HT-29 (cell line): ENCODE measurements around the gene ZNF469. TPM values are rescaled to one million over a fixed set of nuclear protein-coding genes. Genes with fewer than 3 reads are reported as not detected.
A peak's percentile ranks its signal among the peaks of the same experiment; 100 is the strongest.
"Not testable (repeated sequence)": the region's sequence is repeated elsewhere in the genome, so short reads cannot be mapped to it uniquely, and the experiment has no call there.

Source experiments
- DNase-seq: peaks from one replicate; pipeline ENCODE4 v3.0.0-alpha.2; 2015; ENCODE audit warnings: low spot score
- total RNA-seq: library from RNA; depleted of rRNA; stranded (reverse); fragments of >200 nt; shearing (Covaris generic); gene quantifications from 2 replicates; pipeline ENCODE4 v1.2.3, GENCODE V29; 2014

Gene ZNF469
- total RNA-seq, 1 experiment from 2014 or later = 0.33 TPM

DNA sequence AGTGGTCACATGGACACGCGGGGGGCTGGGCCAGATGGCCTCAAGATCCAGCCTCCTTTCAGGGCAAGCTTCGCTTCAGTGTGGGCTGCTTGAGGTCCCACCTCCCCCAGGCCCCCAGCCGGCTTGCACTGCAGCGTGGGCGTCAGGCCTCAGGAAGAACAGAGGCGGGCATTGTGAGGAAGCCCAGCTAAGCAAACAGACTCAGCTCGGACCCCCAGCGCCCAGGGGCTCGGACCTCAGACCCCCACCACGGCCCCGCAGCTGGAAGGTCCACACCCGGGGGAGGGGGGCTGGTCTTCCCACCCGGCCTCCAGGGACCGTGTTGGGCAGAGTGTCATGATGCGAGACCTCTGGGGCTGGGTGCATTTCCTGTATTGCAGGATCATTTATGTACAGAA lies 24.7 kb upstream of the ZNF469 start:
- DNase-seq = no peak

DNA sequence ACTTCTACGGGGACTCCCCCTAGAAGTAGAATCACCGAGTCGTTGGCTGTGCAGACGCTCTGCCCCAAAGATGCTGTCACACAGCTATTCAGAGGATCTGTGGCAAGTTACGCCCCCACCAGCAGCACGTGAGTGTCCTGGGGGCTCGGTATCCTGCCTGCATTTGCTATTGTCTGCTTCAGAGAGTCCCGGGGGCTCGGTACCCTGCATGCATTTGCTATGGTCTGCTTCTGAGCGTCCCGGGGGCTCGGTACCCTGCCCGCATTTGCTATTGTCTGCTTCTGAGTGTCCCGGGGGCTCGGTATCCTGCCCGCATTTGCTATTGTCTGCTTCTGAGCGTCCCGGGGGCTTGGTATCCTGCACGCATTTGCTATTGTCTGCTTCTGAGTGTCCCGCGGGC lies 23.8 kb upstream of the ZNF469 start:
- DNase-seq = no peak

DNA sequence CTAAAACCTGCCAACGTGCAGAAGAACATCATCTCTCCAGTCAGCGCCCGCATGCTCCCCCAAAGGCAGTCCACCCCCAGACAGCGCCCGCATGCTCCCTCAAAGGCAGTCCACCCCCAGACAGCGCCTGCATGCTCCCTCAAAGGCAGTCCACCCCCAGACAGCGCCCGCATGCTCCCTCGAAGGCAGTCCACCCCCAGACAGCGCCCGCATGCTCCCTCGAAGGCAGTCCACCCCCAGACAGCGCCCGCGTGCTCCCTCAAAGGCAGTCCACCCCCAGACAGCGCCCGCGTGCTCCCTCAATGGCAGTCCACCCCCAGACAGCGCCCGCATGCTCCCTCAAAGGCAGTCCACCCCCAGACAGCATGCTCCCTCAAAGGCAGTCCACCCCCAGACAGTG lies 22.4 kb upstream of the ZNF469 start:
- DNase-seq = not testable (repeated sequence)

DNA sequence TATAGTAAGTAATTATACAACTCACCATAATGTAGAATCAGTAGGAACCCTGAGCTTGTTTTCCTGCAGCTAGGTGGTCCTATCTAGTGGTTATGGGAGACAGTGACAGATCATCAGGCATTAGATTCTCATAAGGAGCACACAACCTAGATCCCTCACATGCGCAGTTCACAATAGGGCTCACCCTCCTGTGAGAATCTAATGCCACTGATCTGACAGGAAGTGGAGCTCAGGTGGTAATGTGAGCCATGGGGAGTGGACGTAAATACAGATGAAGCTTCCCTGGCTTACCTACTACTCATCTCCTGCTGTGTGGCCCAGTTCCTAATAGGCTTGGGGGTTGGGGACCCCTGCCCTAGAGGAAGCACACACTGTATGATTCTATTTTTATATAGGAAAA lies 21.8 kb upstream of the ZNF469 start:
- no peak for DNase-seq

DNA sequence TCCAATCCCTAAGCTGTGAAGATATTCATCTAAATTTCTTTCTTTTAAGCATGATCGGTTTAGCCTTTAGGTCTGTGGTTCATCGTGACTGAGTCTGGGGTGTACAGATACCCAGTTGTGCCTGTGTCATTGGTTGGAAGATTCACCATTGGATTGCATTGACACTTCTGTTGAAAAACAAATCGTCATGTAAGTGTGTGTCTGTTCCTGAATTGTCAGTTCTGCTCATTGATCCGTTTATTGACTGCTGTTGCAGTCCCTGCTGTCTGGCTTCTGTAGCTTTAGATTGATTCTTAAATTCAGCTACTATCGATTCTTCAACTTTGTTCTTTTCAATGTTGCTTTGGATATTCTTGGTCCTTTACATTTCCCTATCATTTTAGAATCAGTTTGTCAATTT lies 21.0 kb upstream of the ZNF469 start:
- DNase-seq = no peak

DNA sequence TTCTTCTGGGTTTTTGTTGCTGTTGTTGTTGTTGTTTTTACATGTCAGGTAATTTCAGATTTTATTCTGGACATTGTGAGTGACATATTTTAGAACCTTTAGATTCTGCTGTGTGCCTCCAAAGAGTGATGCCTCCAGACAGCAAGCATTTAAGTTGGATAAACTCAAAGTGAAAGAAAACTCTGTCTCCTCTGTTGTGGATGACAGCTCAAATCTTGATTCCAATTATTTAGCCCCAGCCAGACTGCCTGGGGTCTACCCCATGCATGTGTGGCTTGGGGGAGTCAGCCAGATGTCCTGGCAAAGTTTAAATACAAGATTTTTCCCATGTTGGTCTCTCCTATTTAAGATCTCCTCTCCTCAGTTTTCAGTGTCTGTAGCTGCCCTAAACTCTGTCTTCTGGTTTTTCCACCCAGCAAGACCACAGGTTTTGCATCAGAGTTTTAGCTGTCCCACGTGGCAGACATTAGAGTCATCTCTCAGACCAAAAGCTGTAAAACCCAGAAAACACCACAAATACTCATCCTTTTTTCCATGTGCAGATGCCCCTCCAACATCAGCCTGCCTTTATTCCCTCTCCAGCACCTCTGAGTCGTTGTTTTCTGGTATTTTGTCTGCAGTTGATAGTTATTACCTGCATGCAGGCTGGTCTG lies 19.4 kb upstream of the ZNF469 start:
- DNase-seq = no peak

DNA sequence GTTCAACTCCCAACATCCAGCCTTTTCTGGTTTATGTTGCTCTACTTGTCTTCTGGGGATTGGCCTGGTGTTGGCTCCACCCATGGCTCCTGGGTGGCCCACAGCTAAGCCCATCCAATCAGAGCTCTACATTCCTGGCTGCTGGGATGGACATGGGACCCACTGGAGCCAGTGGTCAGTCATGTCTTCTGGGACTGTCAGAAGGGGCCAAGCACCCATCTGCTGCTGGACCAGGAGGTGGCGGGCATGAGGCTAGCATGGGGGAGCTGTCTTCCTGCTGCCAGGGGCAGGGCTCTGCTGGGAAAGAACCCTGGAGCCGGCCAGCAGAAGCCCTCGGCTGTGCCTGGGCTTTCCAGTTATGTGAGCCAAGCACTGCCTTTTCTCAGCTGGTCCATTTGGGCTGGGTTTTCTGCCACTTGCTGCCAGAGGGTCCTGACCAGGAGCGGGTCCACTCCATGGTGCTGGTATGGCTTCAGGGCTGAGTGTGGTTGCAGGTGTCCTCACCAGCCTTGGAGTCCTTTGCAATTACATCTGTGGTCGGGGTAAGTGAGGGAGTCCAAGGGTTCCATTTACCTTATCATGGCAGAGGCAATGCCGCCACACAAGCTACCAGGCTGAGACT lies 17.4 kb upstream of the ZNF469 start:
- DNase-seq = peak; percentile 22

DNA sequence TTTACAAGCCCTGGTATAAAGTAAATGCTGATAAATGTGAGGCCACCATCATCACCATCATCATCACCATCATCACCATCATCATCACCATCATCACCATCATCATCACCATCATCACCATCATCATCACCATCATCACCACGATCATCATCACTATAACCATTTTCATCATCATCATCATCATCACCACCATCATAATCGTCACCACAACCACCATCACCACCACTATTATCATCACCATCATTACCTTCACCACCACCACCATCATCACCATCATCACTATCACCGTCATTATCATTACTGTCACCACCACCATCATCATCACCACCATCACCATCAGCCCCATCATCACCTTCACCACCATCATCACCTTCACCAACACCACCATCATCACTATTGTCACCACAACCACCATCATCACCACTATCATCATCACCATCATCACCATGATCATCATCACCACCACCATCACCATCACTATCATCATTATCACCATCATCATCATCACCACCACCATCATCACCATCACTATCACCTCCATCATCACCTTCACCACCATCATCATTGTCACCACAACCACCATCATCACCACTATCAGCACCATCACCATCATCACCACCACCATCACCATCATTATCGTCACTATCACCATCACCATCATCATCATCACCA lies 16.6 kb upstream of the ZNF469 start:
- DNase-seq = no peak

DNA sequence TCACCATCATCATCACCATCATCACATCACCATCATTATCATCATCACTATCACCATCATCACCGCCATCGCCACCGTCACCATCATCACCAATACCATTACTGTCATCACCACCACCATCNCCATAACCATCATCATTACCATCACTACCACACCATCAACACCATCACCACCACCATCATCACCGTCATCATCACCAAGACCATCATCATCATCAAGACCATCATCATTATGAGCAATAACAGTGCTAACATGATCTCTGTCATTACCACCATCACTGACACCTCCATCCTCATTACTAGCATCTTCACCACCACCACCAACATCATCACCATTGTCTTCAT lies 16.1 kb upstream of the ZNF469 start:
- no peak for DNase-seq

DNA sequence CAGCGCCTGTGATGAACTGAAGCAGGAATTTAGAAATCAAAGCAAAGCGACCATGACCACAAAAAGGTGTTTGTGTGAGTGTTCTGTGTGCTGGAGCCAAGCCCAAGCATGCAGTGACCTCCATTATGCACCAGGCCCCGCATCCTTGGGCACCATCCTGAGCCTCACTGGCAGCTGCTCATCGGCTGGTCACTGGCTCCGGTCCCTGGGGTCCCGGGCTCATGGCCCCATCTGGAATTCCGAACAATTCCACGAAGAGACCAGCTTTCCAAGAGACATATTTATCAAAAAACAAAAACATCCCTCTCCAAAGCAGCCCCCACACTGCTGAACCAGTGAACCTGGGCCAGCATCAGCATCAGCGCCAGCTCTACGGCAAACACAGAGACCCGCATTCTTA lies 15.2 kb upstream of the ZNF469 start:
- no peak for DNase-seq

DNA sequence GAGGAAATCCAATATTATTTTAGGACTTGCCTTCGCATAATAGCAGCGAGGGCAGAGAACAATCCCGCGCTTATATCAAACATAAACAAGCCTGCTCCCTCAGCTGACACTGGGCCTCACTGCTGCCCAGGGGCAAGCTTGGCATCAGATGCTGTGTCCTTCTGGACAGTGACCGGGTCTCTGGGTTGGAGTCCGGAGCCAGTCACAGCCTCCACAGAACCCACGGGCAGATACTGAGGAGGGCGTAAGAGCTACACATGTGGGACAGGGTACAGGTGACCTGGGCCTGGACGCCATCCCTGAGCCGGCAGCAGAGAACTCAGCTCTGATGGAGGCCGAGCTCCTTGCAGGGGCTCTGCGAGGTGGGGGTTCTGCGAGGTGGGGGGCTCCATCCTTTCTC lies 14.7 kb upstream of the ZNF469 start:
- no peak for DNase-seq

DNA sequence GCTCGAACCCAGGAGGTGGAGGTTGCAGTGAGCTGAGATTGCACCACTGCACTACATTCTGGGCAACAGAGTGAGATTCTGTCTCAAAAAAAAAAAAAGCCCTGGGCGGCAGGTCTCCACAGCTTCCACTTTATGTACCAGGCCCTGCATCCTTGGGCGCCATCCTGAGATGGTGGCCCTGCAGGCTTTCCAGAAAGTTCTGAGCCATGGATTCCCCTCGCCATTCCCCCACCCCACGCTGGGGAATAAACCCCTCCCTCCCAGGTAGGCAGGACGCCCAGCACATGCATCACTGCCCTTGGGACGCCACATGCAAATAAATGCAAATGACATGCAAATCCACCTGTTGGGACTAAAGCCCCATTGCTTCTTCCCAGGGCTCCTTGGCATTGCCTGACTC lies 13.8 kb upstream of the ZNF469 start:
- DNase-seq = no peak

DNA sequence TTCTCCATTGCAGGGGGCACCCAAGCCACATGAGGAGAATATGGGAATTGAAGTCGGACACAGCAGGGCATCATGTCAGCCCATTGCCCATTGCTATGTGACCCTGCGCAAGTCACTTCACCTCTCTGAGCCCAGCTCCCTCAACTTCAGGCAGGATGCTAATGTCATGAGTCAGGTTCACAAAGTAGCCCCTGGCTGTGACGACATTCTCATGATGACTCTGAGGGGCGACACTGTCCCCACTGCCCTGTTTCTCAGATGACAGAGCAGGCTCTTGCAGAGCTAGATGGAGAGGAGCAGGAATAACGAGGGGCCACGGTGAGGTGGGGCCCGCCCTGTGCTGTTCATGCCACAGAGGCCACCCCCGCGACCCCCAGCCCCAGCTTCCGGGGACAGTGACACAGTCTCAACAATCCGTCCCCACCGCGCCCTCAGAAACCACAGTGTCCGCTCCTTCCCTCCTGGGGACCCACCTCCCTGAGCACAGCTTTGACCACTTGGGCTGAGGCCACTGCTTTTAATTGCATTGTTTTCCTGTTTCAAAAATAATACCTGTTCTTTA lies 13.2 kb upstream of the ZNF469 start:
- DNase-seq = no peak

DNA sequence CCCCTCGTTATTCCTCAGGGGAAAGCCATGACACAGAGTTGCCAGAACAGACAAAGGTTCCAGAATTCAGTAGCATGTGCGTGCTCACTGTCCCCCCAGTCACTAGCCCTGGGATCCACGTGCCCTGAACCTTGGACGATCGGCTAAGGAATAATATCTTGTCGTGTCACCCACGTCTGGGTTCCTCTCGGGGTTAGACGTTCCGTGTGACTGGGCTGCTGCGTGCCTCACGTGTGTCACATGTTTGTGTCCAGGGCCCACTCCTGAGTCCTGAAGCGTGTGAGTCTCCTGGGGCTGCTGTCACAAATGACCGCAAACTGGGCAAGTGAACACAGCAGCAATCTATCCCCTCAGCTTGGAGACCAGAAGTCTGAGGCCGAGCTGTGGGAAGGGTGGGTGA lies 12.4 kb upstream of the ZNF469 start:
- no peak for DNase-seq

DNA sequence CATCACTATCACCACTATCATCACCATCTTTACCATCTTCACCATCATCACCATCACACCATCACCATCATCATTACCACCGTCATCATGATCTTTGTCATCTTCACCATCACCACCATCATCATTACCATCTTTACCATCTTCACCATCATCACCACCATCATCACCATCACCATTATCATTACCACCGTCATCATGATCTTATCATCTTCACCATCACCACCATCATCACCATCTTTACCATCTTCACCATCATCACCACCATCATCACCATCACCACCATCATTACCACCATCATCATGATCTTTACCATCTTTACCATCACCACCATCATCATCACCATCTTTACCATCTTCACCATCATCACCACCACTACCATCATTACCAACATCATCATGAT lies 10.2 kb upstream of the ZNF469 start:
- DNase-seq = no peak

DNA sequence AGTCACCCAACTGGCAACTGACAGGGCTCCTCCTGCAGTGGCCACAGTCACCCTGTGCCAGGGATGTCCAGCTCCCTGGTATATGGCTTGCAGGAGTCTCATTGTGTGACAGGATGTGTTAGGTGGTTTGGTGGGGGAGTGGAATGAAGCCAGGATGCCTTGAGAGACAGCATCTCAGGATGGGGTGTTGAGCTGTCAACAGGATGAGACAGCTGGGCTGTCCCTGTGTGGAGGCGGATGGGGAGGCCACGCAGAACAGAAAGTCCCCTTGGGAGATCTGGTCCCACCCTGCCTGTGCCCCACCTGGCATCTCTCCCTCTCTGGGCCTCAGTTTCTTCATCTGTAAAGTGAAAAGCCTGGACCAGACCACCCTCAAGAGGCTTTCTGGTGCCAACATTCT lies 9.5 kb upstream of the ZNF469 start:
- DNase-seq = no peak

DNA sequence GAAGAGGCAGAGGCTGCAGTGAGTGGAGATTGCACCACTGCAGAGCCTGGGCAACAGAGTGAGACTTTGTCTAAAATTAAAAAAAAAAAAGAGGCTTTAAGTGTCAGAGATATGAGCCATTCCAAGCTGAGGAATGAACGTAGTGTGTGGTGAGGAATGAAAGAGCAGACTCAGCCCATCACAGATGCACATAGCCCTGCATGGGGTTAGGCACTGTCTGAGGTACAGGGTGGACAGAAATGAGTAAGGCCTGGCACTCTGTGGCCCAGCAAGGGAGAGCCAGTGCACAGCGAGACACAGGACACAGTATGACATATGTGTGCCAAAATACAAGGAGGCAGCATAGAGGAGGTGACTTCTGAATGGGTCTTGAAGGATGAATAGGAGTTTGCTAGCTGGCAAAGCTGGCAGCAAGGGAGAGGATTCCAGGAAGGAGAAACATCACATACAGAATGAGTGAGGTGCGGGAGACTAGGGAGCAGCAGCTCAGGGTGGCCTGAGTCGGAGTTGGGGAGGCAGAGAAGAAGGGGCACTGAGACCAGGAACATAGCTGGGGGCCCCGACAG lies 8.7 kb upstream of the ZNF469 start:
- no peak for DNase-seq

DNA sequence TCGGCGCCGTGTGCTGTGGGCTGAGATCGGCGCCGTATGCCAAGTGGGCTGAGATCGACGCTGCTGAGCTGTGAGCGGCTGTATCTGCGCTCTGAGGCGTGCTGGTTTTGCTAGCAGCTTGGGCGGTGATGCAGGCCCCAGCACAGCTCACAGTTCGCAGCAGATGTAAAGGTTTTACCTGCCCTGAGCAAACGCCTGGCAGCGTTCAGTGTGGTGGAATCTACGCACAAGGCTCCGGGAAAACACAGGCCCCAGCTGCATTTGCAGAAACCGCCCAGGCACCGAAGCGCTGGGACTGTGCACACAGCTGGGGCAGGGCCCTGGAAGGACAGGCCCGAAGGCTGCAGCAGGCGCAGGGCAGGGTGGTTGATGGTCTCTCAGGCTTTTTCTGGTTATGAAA lies 8.0 kb upstream of the ZNF469 start:
- no peak for DNase-seq

DNA sequence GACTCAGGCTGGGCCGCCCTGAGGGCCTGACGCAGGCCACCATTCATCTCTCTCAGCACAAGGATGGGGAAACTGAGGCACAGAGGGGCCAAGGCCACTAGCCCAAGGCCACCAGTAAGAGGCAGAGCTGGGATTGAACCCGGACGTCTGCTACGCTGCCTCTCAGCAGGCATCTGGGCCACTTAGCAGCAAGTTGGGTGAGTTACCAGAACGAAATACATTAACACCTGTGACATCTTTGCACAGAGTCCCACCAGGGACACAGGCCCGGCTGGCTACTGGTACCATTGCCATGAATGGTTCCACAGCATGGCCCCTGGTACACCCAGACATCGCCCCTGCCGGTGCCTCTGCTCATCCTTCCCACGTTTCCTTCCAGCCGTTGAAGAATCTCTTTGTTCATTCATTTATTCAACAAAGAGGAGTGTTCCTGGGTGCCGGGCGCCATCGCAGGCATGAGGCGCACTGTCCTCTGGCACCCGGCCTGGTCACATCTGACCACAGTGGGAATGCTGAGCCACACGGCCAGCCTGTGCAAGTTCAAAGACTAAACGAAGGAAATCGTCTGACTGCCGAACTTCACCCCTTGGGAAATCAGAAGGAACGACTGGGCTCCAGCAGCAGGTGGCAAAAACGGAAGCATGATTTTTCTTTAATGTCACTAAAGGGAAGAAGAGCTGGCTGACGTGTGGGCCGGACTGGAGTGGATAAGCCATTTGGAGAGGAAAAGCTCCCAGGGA lies 7.4 kb upstream of the ZNF469 start:
- DNase-seq = no peak

DNA sequence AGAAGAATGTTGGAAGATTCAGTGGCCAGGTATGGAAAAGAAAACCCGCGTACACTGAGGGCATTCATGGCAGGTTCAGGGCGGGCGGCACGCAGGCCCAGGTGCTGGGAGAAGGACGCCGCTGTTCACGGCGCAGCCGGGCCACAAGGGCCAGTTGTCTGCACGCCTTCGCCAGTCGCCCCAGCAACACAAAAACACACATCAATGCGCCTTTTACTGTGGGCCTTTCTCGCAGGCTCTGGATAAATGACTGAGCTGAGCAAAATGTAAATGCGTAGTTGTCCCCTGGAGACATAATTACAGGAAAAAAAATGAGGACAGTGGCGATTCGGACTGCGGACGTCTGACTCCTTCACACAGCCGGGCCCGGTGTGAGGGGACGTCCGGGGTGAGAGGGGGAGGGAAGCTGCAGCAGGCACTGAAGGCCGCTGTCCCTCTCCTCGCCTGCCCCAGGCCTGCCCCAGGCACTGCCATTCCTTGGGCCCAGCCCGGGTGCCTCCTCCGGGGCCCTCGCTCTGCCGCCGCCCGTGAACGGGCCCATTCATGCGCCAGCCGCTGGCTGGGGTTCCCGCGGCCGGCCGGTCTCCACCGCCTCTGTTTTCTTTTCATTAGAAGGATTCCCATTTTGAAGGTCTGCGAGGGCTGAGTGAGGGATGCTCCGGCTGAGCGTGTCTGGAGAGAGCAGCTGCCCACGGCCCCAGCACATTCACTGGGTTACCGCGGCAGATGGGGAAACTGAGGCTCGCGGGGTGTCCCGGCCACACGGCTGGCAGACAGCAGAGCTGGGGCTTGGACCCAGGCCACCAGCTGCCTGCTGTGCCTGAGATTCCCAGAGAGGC lies 6.5 kb upstream of the ZNF469 start:
- DNase-seq = no peak
